Naive thymus-derived CD8-positive, alpha-beta T cell (primary cell): Measurements from ENCODE around the gene KREMEN2. TPM values are rescaled to one million over a fixed set of nuclear protein-coding genes. Genes with fewer than 3 reads are reported as not detected.

Experiments
- ATAC-seq, 2 donors: fragments of 150-1000 bp; cut with Tn5 transposase in 1 of 2; sonication (Bioruptor Pico), chemical (Tn5 transposase) in 1 of 2; 1 replicate in 1 of 2; 2 replicates in 1 of 2; pipeline ENCODE4 v1.10.0; 2021; ENCODE audit warnings: mild to moderate bottlenecking in 2 of 2, moderate library complexity in 2 of 2
- POLR2A ChIA-PET: fragments of 350-600 bp; sonication (Branson Sonifier 250); formaldehyde crosslinking; loops from one replicate; lab custom pipeline; 2021; ENCODE audit warnings: antibody characterized with exemption; lab: Charles Lee
- DNase-seq, 10 donors: peaks; one replicate each; pipeline versions ENCODE4 v3.0.0 to v3.0.0-alpha.2; 2020 to 2022
- H3K27ac Mint-ChIP-seq, 10 donors: one replicate each; pipeline ENCODE4 v1.8.0; 2020 to 2022; ENCODE audit warnings: mild to moderate bottlenecking in 10 of 10, mixed read lengths in 10 of 10, moderate library complexity in 4 of 10, inconsistent platforms in 1 of 10
- H3K27me3 Mint-ChIP-seq, 5 donors: one replicate each; pipeline ENCODE4 v1.8.0; 2021 to 2022; ENCODE audit warnings: mixed read lengths in 5 of 5
- H3K36me3 Mint-ChIP-seq, 3 donors: one replicate each; pipeline ENCODE4 v1.8.0; 2020 to 2022; ENCODE audit warnings: mixed read lengths in 3 of 3, mild to moderate bottlenecking in 2 of 3, inconsistent platforms in 1 of 3
- H3K4me1 Mint-ChIP-seq, 4 donors: one replicate each; pipeline ENCODE4 v1.8.0; 2021 to 2022; ENCODE audit warnings: mixed read lengths in 4 of 4
- H3K4me3 Mint-ChIP-seq, 10 donors: one replicate each; pipeline ENCODE4 v1.8.0; 2020 to 2022; ENCODE audit warnings: mild to moderate bottlenecking in 10 of 10, mixed read lengths in 10 of 10, moderate library complexity in 6 of 10, inconsistent platforms in 1 of 10
- H3K9me3 Mint-ChIP-seq, 9 donors: one replicate each; pipeline ENCODE4 v1.8.0; 2020 to 2022; ENCODE audit warnings: mixed read lengths in 9 of 9, mild to moderate bottlenecking in 3 of 9, inconsistent platforms in 1 of 9, moderate library complexity in 1 of 9
- polyA plus RNA-seq, 3 donors: library from polyadenylated mRNA; unstranded; fragments of 300-500 nt; fragmentation: Illumina TruSeq; gene quantifications; one replicate each; pipeline ENCODE4 v1.2.3, GENCODE V29; 2021
- total RNA-seq, 8 experiments: library from RNA in 2 of 8; stranded (reverse) in 2 of 8; gene quantifications; one replicate each; pipeline ENCODE4 v1.2.3 and lab custom pipeline; 2021 to 2026

The KREMEN2 gene
- total and polyA plus RNA-seq, 5 experiments from 2014 or later, result not detected

- H3K9me3 Mint-ChIP-seq, result no peaks in the 10 kb centered on the region
- H3K27me3 Mint-ChIP-seq, result peaks cover 0 to 17% (median 8%) of the 10 kb centered on the region in 5 donors
- POLR2A ChIA-PET, result no interaction called here
- H3K27ac Mint-ChIP-seq, result no peak overlapping the region
- H3K36me3 Mint-ChIP-seq, result no peaks in the 10 kb centered on the region
- ATAC-seq, result no peak
- no peak overlapping the region for H3K4me3 Mint-ChIP-seq
- peaks cover 4 to 7% (median 5%) of the 10 kb centered on the region in 4 donors for H3K4me1 Mint-ChIP-seq
- no peak for DNase-seq
These were observed 12.1 kb downstream of the KREMEN2 start for GRCh38 chr16:2976201-2976600.

- Mint-ChIP-seq H3K4me3 (no peak overlapping the region), H3K27ac (no peak overlapping the region), H3K27me3 (peaks cover 0 to 13% (median 6%) of the 10 kb centered on the region in 5 donors), H3K36me3 (no peaks in the 10 kb centered on the region), H3K4me1 (peaks cover 4 to 10% (median 7%) of the 10 kb centered on the region in 4 donors), H3K9me3 (no peaks in the 10 kb centered on the region)
- DNase-seq (no peak), ATAC-seq (no peak)
- POLR2A ChIA-PET, result interaction anchor here (1.2 kb wide), 1 partner anchor 15 kb away, joined by 4 read pairs; no protein-coding TSS in a partner anchor
These were observed 12.6 kb downstream of the KREMEN2 start for GRCh38 chr16:2976673-2977072.

- no peaks in the 10 kb centered on the region for H3K36me3 Mint-ChIP-seq
- POLR2A ChIA-PET, result interaction anchor here (0.8 to 1.2 kb wide), 2 partner anchors 12 to 15 kb away, joined by 3 to 4 read pairs; no protein-coding TSS in a partner anchor
These were observed 13.4 kb downstream of the KREMEN2 start for GRCh38 chr16:2977440-2977839.

GRCh38 chr16:2979669-2980226 is 15.7 kb downstream of the KREMEN2 start:
- Mint-ChIP-seq H3K36me3 (no peaks in the 10 kb centered on the region), H3K27ac (peak overlapping the region in 1 of 10 donors; percentile 56), H3K4me1 (peaks cover 0 to 25% (median 15%) of the 10 kb centered on the region in 4 donors), H3K27me3 (peaks cover 0 to 7% (median 0%) of the 10 kb centered on the region in 5 donors), H3K9me3 (no peaks in the 10 kb centered on the region), H3K4me3 (peak overlapping the region in 8 of 10 donors; percentile 18 to 84 (median 64))
- no peak for ATAC-seq
- no peak for DNase-seq
- POLR2A ChIA-PET, result interaction anchor here (0.8 to 1.9 kb wide), 7 partner anchors 10 to 155 kb away, joined by 3 to 14 read pairs (median 5); partner anchors contain the start of genes KREMEN2, PAQR4 and ZNF213

More at GRCh38 chr16:2977440-2977839, 13.4 kb downstream of the KREMEN2 start:
- H3K4me1 Mint-ChIP-seq, result peaks cover 0 to 18% (median 11%) of the 10 kb centered on the region in 4 donors
- no peaks in the 10 kb centered on the region for H3K9me3 Mint-ChIP-seq
- H3K4me3 Mint-ChIP-seq, result no peak overlapping the region
- H3K27me3 Mint-ChIP-seq, result peaks cover 0 to 7% (median 0%) of the 10 kb centered on the region in 5 donors
- no peak for DNase-seq
- H3K27ac Mint-ChIP-seq, result no peak overlapping the region
- ATAC-seq, result no peak

DNA sequence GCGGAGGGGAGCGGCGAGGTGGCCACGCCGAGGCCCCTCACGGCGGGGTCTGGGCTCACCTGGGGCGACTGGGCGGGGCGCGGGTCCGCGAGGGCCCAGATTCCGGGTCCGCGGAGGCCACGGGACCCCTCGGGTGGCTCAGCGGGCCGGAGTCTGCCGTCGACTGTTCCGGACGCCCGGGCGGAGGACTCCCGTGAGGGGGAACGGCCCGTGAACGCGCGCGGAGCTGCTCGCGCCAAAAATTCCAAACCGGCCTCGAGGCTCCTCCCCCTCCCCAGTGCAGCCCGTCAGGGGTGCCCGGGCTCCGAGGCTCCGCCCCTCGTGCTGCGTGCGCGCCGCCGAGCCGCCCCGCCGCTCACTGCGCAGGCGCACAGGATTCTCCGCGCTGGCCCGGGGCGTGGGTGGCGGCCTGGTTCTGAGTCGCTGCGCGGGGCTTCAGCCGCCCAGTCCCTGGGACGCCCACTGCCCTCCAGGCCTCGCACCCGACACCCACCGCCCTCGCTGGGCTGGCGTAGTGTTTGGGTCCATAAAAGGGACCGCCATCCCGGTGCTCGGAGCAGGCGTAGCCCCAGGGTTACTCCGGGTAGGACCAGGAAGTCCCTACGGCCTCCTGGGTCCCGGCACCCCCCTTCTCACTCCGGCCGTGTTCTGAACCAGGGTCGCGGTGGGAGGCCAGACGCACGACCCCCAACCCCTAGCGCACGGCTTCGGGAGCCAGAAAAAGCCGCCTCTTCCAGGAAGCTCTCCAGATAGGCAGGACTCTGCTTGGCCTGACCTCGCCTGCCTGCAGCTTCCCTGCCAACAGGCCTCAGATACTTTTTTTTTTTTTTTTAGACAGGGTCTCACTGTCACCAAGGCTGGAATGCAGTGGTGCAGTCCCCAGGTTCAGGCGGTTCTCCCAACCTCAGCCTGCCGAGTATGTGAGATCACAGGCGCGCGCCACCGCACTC is 16.4 kb downstream of the KREMEN2 start, which contains the start of gene PKMYT1:
Gene PKMYT1, minus strand, starts transcription at position 220 of the 950 bp plus-strand sequence. CDS start 789 bp downstream, outside the sequence.
- DNase-seq (peak; percentile 89 to 99 (median 95)), ATAC-seq (peak; percentile 91 to 96)
- Mint-ChIP-seq H3K4me1 (peaks cover 0 to 25% (median 15%) of the 10 kb centered on the region in 4 donors), H3K27ac (peak within 1 kb of the TSS; percentile 44 to 87 (median 82)), H3K27me3 (peaks cover 0 to 7% (median 0%) of the 10 kb centered on the region in 5 donors), H3K36me3 (no peaks in the 10 kb centered on the region), H3K9me3 (no peaks in the 10 kb centered on the region), H3K4me3 (peak within 1 kb of the TSS; percentile 61 to 87 (median 80))
- POLR2A ChIA-PET, result interaction anchor here (0.6 to 1.9 kb wide), 16 partner anchors 9 to 1004 kb away, joined by 3 to 14 read pairs (median 4); partner anchors contain the start of genes KREMEN2, PAQR4, SLX4 and ZNF213

DNA sequence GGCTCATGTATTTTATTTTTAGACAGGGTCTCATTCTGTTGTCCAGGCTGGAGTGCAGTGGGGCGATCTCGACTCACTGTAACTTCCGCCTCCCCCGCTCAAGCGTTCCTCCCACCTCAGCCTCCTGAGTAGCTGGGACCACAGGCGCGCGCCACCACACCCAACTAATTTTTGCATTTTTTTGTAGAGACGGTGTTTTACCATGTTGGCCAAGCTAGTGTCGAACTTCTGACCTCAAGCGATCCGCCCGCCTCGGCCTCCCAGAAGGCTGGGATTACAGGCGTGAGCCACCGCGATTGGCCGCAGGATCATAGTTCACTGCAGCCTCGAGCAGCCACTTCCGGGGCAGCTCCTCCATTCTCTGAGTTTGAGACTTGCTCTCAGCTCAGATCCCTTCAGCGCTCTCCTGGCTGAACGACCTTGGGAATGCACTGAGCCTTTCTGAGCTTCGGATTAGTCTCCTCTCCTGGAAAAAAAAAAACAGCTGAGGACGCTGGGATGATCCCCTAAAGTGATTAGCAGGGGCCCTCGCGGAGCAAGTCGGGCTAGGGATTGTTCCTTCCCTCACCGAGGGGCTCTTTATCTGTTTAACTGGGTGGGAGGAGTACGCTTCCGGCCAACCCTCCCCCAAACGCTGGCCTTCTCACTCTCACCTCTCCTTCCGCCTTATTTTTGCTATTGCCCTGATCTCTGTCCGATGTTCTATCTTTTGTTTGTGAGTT is 17.3 kb downstream of the KREMEN2 start:
- POLR2A ChIA-PET, result interaction anchor here (1.0 to 1.9 kb wide), 9 partner anchors 9 to 40 kb away, joined by 3 to 14 read pairs (median 5); partner anchors contain the start of genes KREMEN2 and PAQR4
- Mint-ChIP-seq H3K4me1 (peaks cover 0 to 25% (median 15%) of the 10 kb centered on the region in 4 donors), H3K36me3 (no peaks in the 10 kb centered on the region), H3K27me3 (peaks cover 0 to 7% (median 0%) of the 10 kb centered on the region in 5 donors), H3K9me3 (no peaks in the 10 kb centered on the region), H3K27ac (peak overlapping the region; percentile 62 to 91 (median 84)), H3K4me3 (peak overlapping the region; percentile 57 to 87 (median 80))
- DNase-seq (no peak), ATAC-seq (no peak)

DNA sequence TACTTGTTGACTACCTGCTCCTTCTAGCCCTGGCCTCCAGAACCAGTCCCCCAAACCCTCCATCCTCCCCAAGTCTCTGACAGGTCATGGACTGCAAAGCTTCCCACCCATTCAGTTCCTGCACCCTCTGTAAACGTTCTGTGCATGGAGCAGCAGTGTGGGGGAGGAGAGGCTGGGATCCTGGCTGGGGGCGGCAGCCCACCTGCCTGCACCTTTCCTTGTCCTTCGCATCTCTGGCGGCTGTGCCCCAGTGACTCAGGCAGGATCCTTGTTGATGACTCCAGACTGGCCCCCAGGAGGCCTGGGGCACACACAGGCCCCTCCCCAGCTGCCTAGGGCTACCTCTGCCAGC is 17.8 kb downstream of the KREMEN2 start:
- peaks cover 0 to 5% (median 0%) of the 10 kb centered on the region in 5 donors for H3K27me3 Mint-ChIP-seq
- peak overlapping the region in 6 of 10 donors; percentile 67 to 91 (median 84) for H3K27ac Mint-ChIP-seq

GRCh38 chr16:2982402-2982801 is 18.3 kb downstream of the KREMEN2 start:
- H3K9me3 Mint-ChIP-seq, result no peaks in the 10 kb centered on the region
- peaks cover 0 to 25% (median 15%) of the 10 kb centered on the region in 4 donors for H3K4me1 Mint-ChIP-seq
- DNase-seq (no peak), ATAC-seq (no peak)
- H3K36me3 Mint-ChIP-seq, result no peaks in the 10 kb centered on the region
- no peaks in the 10 kb centered on the region for H3K27me3 Mint-ChIP-seq
- H3K4me3 Mint-ChIP-seq, result peak overlapping the region in 9 of 10 donors; percentile 1 to 80 (median 67)
- H3K27ac Mint-ChIP-seq, result peak overlapping the region in 1 of 10 donors; percentile 37
- POLR2A ChIA-PET, result interaction anchor here (0.7 kb wide), 1 partner anchor 117 kb away, joined by 4 read pairs; no protein-coding TSS in a partner anchor

More for the DNA sequence above, 17.8 kb downstream of the KREMEN2 start:
- H3K9me3 Mint-ChIP-seq, result no peaks in the 10 kb centered on the region
- peaks cover 0 to 25% (median 15%) of the 10 kb centered on the region in 4 donors for H3K4me1 Mint-ChIP-seq
- DNase-seq (no peak), ATAC-seq (no peak)
- H3K4me3 Mint-ChIP-seq, result peak overlapping the region; percentile 57 to 87 (median 80)
- POLR2A ChIA-PET, result interaction anchor here (1.4 to 1.6 kb wide), 3 partner anchors 8 to 38 kb away, joined by 3 to 6 read pairs (median 4); no protein-coding TSS in a partner anchor
- no peaks in the 10 kb centered on the region for H3K36me3 Mint-ChIP-seq

DNA sequence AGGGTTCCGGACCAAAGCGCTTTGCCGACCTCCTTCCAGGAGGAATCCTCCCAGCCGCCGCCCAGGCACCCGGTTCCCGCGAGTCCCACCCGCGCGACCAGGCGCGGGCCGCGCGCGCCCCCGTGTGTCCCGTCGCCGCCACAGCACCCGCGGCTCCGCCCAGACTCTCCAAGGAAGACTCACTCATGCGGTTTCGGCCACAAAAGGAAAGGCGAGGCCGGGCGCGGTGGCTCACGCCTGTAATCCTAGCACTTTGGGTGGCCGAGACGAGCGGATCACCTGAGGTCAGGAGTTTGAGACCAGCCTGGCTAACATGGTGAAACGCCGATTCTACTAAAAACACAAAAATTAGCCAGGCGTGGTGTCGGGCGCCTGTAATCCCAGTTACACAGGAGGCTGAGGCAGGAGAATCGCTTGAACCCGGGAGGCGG is 19.6 kb downstream of the KREMEN2 start:
- H3K4me3 Mint-ChIP-seq, result peak overlapping the region in 4 of 10 donors; percentile 22 to 48 (median 28)
- H3K36me3 Mint-ChIP-seq, result no peaks in the 10 kb centered on the region
- peaks cover 0 to 25% (median 15%) of the 10 kb centered on the region in 4 donors for H3K4me1 Mint-ChIP-seq
- H3K27me3 Mint-ChIP-seq, result no peaks in the 10 kb centered on the region
- POLR2A ChIA-PET, result no interaction called here
- peak; percentile 50 to 55 for ATAC-seq
- no peaks in the 10 kb centered on the region for H3K9me3 Mint-ChIP-seq
- H3K27ac Mint-ChIP-seq, result no peak overlapping the region
- peak in 7 of 10 donors; percentile 45 to 69 (median 57) for DNase-seq

- Mint-ChIP-seq H3K27ac (no peak overlapping the region), H3K4me3 (no peak overlapping the region), H3K9me3 (no peaks in the 10 kb centered on the region), H3K27me3 (no peaks in the 10 kb centered on the region), H3K36me3 (no peaks in the 10 kb centered on the region), H3K4me1 (peaks cover 0 to 25% (median 14%) of the 10 kb centered on the region in 4 donors)
- DNase-seq (no peak), ATAC-seq (no peak)
- POLR2A ChIA-PET, result no interaction called here
These were observed 21.4 kb downstream of the KREMEN2 start for GRCh38 chr16:2985462-2985861.

- no peaks in the 10 kb centered on the region for H3K36me3 Mint-ChIP-seq
- DNase-seq (no peak), ATAC-seq (no peak)
- H3K9me3 Mint-ChIP-seq, result no peaks in the 10 kb centered on the region
- no peaks in the 10 kb centered on the region for H3K27me3 Mint-ChIP-seq
- H3K27ac Mint-ChIP-seq, result no peak overlapping the region
- no peak overlapping the region for H3K4me3 Mint-ChIP-seq
- H3K4me1 Mint-ChIP-seq, result peaks cover 0 to 22% (median 11%) of the 10 kb centered on the region in 4 donors
- POLR2A ChIA-PET, result interaction anchor here (0.7 kb wide), 1 partner anchor 1135 kb away, joined by 3 read pairs; no protein-coding TSS in a partner anchor
These were observed 21.8 kb downstream of the KREMEN2 start for GRCh38 chr16:2985893-2986355.
